IPS-18c (cell line): ENCODE results near the gene CYGB.

Experiments used
- H3K4me3 ChIP-seq: 2 replicates; pipeline ENCODE4 v1.7.0; 2013; ENCODE audit warnings: low read depth, mild to moderate bottlenecking, low read length, moderate library complexity; ENCODE audit not compliant: insufficient read depth
- H3K9me3 ChIP-seq: one replicate; pipeline ENCODE4 v1.6.1; 2013; ENCODE audit warnings: mild to moderate bottlenecking, low read length, moderate library complexity; ENCODE audit not compliant: control insufficient read depth, insufficient read depth

Gene CYGB

DNA sequence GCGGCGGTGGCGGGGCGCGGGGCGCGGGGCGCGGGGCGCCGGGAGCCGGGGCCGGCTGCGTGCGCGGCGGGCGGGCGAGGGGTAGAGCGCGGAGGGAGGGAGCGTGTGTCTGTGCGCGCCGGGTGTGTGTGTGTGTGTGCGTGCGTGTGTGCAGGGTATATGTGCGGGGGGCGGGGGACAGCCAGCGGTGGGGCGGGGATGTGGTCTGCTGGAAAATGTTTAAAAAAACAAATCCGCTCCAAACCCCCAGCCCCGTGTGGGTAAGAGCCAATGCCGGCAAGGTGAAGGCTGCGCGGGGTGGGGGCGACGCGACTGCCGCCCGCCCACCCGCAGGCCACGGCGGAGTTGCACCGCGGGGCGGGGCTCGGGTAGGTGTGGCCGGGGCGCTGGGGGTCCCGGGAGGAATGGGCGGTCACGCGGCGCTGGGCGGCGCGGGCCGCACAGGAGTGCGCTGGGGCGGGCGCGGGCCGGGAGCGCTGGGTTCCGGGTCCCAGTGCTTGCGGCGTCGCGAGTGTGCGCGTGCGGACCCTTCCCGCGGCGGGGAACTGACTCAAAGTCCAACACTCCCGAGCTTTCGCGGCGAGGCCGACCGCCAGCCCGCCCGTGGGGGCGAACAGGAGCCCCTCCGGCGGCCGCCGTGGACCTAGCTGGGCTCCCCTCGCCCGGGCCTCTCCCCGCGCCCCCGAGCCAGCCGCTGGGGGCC is at the start of gene CYGB:
CYGB (minus strand) TSS at position 132 of the 703 bp plus-strand sequence. CDS start 167 bp downstream, outside the sequence.
- peak within 1 kb of the TSS; percentile 58 for H3K4me3 ChIP-seq
- no peaks in the 10 kb centered on the region for H3K9me3 ChIP-seq

DNA sequence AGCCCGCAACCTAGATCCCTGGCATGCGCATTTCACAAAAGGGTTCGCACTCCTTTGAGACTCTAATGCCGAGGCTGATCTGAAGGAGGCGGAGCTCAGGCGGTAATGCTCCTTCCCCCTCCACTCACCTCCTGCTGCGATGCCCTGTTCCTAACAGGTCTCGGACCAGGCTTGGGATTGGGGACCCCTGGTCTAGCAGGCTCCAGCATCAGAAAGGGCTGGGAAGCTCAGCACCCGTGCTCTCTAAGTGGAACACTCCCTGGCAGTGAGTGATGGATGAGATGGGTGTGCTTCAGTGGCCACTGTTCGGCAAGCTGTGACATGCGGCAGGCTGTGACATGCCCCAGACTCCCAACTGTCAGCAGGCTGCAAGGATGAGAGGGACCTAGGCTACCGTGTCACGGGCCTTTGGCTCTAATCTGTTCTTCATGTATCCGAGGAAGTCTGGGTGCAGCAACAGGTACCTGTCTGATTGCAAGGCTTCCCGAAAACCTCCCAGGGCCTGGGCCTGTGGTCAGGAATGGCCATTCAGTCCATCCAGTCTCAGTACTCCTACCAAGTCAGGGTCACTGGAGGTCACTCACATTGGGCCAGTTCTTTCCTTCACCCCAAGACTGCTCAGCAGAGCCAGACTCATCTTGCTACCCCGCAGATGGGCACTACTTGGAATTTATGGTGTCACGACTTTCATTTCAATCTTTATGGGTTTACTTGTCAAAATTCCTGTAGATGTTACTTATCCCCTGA is 49.4 kb upstream of the CYGB start:
- H3K4me3 ChIP-seq: no peak overlapping the region
- H3K9me3 ChIP-seq: no peaks in the 10 kb centered on the region

GRCh38 chr17:76585649-76586593 is 48.4 kb upstream of the CYGB start, which contains the start of gene ST6GALNAC2:
TSS of gene ST6GALNAC2 (minus strand) at chr17:76585860. CDS start at chr17:76585808, 52 bp downstream.
- peak within 1 kb of the TSS; percentile 56 for H3K4me3 ChIP-seq
- H3K9me3 ChIP-seq: no peaks in the 10 kb centered on the region

DNA sequence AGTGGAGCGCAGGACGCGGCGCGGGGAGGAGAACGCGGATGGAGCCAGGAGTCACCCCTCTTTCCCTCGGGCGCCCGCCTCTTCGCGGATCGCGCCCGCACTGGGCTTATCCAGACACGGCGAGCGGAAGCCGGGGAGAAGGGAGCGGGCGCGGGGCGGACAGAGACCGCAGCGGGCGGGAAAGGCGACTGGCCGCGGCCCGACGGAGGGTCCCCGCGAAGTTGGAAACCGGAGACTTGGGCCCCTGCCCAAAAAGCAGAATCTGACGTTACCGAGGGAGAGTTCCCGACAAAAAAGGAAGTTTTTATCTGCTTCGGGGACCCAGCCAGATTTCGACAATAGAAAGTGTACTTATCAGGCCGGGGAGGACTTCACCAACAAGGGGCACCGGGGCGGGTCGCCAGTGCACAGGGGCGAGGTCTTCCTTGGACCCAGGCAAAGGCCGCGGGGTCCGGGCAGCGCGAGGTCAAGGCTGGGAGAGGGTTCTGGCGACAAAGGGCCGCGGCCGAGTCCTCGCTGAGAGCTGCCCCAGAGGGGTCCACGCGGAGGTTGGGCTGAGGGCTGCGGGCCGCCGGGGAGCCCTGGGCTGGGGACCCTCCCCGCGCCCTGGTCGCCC is 47.6 kb upstream of the CYGB start:
- Histone ChIP-seq H3K9me3 (no peaks in the 10 kb centered on the region), H3K4me3 (peak overlapping the region; percentile 56)

DNA sequence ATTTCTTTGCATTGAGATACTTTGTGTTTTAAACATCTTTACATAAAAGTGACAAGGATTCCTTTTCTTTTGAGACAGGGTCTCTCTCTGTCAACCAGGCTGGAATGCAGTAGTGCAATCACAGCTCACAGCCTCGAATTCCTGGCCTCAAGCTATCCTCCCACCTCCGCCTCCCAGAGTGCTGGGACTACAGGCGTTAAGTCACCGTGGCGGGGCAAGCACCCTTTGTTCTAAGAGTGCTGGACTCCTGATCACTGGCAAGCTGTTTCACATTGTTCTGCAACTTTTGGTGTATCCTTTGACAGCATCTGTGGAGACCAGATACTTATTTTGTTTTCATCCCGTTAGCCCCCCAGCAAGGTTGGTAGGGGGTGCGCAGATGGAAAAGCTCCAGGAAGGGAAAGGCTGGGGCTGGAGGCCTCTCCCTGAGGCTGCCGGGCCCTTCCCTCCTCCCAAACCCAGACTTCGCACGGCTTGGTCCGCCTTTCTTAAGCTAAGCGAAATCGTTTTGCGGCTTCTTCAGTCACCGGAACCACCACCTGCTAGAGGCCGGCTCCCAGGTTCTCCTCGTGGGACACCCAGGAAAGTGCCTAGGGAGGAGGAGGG is 47.0 kb upstream of the CYGB start:
- Histone ChIP-seq H3K4me3 (peak overlapping the region; percentile 56), H3K9me3 (no peaks in the 10 kb centered on the region)

GRCh38 chr17:76582660-76583059 is 45.2 kb upstream of the CYGB start:
- no peak overlapping the region for H3K4me3 ChIP-seq

DNA sequence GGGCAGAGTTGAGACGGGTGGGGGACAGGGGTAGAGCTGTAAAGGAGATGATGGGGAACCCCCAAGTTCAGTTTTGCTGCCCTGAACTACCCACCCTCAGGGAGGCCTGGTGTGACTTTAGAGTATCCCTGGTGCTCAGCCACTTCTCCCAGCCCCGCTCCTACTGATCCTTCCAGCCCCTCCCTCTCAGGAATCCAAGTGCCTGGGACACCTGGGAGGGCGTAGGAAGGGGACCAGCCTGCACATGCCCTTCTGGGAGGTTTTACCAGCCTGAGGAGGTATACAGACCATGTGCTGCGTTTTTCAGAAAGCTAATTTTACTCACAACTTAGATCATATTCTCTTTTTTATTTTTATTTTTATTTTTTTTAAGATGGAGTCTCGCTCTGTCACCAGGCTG is 44.0 kb upstream of the CYGB start:
- Histone ChIP-seq H3K9me3 (no peaks in the 10 kb centered on the region), H3K4me3 (no peak overlapping the region)

More at GRCh38 chr17:76582660-76583059, 45.2 kb upstream of the CYGB start:
- H3K9me3 ChIP-seq: no peaks in the 10 kb centered on the region

GRCh38 chr17:76579281-76579680 is 41.8 kb upstream of the CYGB start:
- Histone ChIP-seq H3K4me3 (no peak overlapping the region), H3K9me3 (no peaks in the 10 kb centered on the region)

DNA sequence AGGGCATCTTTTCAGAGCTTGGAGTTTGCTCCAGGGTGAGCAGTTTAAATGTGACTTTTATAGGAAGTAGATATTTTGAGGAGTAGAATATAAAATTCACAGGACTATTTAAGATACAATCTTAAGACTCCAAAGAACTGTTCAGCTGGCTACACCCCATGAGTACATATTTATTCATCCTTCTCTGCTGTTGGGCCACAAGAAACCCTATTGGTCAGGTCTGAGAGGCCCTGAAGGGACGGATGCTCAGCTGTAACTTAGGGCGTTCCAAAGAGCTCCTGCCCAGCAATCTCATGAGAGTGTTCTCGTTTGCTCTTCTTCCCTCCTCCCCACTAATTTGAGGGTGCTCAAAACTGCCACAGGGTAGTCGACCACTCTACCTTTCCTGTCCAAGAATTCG is 40.9 kb upstream of the CYGB start:
- no peaks in the 10 kb centered on the region for H3K9me3 ChIP-seq
- no peak overlapping the region for H3K4me3 ChIP-seq

GRCh38 chr17:76577876-76578275 is 40.4 kb upstream of the CYGB start:
- no peak overlapping the region for H3K4me3 ChIP-seq
- H3K9me3 ChIP-seq: no peaks in the 10 kb centered on the region

GRCh38 chr17:76576189-76576588 is 38.7 kb upstream of the CYGB start:
- Histone ChIP-seq H3K4me3 (no peak overlapping the region), H3K9me3 (no peaks in the 10 kb centered on the region)

DNA sequence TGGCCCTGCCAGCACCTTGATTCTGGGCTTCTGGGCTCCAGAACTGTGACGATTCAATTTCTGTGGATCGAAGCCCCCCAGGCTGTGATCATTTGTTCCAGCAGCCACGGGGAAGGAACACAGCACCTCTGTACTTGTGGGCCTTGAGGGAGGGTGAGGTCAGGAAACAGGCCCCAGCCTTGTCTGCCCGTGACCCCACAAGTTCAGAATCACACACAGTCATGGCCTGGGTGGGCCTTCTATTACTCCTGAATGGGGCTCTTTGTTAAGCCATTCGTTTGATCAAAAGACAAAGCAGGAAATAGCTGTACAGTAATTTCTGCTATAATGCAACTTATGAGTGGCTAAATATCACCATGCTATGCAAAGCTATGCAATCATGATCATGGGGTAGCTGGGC is 38.1 kb upstream of the CYGB start:
- no peaks in the 10 kb centered on the region for H3K9me3 ChIP-seq
- H3K4me3 ChIP-seq: no peak overlapping the region

DNA sequence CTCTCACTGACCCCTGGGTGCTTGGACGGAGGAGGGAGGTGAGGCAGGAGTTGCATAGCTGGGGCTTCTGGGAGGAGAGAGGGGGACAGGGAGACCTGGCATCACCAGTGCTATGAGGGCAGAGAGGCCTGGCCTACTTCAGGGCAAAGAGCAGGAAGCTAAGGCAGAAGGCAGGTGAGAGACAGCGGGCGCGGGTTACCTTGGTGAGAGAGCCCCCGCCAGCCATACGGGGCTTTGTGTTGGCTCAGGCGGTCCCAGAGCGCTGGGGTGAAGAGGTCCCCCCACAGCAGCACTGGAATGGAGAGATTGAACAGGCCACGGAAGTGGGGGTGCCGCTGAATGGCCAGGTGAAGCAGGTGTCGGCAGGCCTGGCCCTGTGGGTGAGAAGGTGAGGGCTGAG is 36.7 kb upstream of the CYGB start:
- Histone ChIP-seq H3K4me3 (no peak overlapping the region), H3K9me3 (no peaks in the 10 kb centered on the region)

DNA sequence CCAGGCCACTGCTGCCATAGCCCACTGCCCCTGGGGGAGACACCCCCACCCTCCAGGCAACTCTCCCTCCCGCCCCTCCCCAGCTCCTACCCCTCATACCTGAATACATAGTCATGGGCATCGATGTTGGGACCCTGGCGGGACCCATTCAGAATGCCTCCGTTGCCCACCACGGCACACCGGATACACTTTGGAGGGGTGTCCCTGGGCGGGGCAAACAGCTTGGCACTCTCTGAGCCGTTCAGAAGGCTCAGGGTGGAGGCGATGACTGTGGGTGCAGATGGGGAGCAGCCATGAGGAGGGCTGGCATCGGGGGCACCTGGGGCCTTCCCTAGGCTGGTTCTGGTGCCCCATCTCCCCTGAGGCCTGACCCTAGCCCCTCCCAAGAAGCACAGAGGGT is 35.6 kb upstream of the CYGB start:
- no peaks in the 10 kb centered on the region for H3K9me3 ChIP-seq
- no peak overlapping the region for H3K4me3 ChIP-seq

DNA sequence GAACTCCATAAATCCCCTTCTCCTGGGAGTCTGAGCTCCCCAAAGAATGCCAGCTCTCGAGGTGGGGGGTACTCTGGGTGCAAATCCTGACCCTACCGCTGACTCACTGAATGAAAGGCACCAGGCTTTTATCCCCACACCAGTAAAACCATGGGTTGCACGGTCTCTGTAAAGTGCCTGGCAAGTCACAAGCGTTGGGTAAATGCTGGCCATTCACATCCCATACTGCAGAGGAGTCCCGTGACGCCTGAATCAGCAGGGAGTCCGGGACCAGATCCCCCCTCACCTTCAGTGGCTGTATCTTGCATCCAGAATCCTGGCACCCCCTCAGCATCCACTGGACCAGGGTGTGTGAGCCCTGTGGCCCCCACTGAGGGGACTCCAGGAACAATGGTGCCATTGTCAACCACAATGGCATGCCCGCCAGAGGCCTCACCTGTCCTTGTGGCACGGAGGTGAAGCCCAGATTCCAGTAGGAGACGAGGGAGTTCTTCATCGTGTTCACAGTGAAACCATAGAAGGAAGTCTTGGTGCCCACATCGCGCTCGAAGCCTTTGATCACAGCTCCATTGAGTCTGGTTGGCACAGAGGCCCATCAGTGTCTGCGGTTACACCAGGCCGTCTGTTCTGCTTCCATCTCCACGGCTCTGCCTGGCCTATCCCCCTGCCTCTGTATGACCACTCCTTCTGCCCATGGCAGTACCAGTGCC is 34.8 kb upstream of the CYGB start:
- Histone ChIP-seq H3K4me3 (no peak overlapping the region), H3K9me3 (no peaks in the 10 kb centered on the region)

DNA sequence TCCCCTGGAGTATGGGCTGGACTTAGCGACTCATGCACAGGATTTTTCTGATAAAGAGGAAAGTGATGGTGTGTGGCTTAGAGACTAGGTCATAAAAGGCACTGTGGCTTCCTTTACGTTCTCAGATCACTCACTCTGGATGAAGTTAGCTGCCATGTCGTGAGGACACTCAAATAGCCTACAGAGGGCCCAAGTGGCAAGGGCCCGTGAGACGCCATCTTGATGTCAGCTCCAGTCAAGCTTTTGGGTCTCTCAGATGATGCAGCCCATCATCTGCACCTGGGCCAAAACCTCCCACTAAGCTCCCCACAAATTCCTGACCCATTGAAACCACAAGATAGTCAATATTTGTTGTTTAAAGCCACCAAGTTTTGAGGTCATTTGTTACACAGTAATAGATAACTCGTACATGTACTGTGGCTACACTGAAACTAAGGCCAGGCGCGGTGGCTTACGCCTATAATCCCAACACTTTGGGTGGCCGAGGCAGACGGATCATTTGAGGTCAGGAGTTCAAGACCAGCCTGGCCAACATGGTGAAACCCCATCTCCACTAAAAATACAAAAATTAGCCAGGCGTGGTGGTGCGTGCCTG is 33.5 kb upstream of the CYGB start:
- Histone ChIP-seq H3K4me3 (no peak overlapping the region), H3K9me3 (no peaks in the 10 kb centered on the region)
